ENCODE data around the gene CACNA1B.
"Not testable (repeated sequence)": the region's sequence is repeated elsewhere in the genome, so short reads cannot be mapped to it uniquely, and the experiment has no call there.

The CACNA1B gene

DNA sequence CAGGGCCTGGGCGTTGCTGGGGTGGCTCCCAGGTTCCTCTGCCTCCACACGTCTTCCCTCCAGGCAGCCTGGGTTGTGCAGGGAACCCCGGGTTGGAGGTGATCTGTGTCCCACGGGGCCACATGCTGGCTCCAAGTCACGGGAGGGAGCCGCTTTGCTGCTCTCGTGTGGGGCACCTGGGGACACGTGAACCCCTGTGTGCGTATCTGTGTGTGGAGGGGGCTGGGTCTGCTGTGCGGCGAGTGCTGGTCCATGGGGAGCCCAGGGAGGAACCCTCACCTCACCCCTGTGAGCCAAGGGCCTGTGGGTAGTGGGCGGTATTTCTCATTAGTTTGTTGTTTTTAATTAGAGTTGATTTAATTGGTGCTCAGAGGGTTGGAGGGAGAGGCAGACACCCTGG is 7.5 kb downstream of the CACNA1B start:
- not testable (repeated sequence) for DNase-seq (ENCODE audit: low read depth, low spot score)

DNA sequence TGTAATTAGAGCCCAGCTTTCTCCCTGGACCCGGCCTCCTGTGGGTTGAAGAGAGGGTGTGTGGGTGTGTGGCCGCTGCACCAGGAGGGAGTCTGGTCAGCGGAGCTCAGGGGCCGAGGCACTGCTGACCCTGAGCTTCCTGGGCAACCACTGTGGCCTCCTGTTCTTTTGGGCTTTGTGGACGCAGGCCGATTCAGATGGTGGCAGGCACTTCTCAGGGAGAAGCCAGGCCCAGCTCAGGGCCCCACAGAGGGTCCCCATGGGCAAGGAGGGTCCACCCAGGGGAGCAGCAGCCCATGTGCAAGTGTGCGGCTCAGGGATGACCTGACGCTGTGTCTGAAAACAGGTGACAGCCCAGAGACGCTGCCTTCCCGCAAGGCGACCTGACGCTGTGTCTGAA is 11.0 kb downstream of the CACNA1B start:
- DNase-seq (ENCODE audit: low read depth, low spot score): not testable (repeated sequence)

DNA sequence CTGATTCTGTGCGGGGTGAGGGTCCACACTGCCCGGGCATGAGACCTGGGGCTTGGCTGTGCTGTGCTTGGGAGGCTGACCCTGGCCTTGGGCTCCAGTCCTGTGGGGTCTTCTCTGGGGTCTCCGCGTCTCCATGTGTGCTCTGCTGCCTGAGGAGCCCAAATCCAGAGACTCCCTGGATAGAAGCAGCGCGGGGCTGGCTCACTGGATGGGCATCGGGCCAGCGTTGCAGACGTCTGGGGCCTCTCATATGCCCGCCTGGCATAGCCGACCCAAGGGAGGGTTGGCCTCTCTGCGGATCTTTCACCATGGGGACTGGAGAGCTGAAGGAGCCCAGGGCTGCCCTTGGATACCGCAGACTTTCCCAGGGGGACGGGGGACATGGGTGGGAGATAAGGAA is 12.4 kb downstream of the CACNA1B start:
- DNase-seq (ENCODE audit: low read depth, low spot score): not testable (repeated sequence)

DNA sequence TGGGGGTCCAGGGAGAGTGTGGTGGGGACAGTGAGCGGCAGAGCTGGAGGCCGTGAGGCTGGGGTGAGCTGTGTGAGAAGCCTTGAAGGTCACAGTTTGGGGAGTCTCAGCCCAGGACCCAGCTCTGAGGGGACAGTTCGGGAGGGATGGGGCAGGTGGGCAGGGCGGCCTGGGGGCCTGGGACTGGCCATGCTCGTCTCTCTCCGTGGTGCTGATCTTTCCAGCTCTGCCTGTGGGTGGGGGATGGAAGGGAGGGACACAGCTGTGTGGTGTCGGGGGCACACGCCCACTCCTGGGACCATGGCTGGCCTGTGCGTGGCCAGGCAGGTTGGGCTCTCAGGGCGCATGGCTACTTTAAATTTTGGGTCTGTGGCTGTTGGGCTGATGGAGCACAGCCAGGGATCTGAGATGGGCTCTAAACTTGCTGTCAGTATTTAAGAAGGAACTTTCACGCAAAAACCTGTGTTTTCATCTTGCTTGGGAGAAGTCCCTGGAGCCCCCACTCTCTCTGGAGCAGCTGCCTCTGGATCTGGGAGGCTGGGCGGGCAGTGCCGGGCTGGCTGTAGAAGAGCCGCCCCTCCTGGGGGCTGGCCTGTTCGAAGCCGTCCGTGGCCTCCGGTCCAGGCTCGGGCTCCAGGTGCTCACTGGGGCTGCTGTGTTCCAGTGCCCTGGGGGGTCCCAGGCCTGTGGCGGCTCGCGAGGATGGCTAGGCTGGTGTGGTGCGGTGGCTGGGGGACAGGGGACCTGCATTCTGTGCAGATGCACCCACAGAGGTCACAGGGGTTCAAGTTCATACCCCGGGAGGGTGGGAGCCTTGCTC is 13.4 kb downstream of the CACNA1B start:
- DNase-seq (ENCODE audit: low read depth, low spot score): peak; percentile 18

DNA sequence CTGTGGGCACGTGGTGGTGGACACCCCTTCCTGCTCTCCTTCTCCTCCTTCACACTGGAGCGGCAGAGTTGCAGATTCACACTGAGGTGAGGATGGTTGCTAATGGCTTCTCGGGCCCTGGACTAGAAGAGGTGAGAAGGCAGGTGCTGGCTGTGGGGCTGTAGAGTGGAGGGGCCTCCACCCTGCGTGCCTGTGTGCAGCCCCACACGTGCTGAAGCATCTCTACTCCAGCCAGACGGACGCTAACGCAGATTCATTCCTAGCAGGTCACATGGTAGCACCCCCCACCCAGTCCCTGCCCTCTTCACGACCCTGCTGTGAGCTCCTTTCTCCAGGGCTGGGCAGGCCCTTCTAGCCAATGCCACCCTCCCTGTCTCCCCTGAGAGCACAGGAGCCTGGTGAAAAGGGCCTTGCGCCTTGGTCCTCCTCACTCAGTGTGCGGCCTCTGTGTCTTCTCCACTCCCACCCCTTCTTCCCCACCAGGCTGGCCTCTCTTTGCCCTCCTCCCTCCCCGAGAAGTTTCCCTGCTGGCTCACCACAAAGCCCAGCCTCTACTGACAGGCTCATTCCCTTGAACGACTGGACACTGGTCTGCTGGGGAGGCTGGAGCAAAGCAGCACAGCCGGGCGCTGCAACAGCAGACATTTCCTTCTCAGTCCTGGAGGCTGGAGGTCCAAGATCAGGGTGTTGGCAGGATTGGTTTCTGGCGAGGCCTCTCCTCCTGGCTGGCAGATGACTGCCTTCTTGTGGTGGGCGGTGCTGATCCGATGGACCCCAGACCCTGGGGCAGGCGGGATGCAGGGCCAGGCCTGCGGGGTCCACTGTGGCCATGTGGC is 14.2 kb downstream of the CACNA1B start:
- DNase-seq (ENCODE audit: low read depth, low spot score): no peak

DNA sequence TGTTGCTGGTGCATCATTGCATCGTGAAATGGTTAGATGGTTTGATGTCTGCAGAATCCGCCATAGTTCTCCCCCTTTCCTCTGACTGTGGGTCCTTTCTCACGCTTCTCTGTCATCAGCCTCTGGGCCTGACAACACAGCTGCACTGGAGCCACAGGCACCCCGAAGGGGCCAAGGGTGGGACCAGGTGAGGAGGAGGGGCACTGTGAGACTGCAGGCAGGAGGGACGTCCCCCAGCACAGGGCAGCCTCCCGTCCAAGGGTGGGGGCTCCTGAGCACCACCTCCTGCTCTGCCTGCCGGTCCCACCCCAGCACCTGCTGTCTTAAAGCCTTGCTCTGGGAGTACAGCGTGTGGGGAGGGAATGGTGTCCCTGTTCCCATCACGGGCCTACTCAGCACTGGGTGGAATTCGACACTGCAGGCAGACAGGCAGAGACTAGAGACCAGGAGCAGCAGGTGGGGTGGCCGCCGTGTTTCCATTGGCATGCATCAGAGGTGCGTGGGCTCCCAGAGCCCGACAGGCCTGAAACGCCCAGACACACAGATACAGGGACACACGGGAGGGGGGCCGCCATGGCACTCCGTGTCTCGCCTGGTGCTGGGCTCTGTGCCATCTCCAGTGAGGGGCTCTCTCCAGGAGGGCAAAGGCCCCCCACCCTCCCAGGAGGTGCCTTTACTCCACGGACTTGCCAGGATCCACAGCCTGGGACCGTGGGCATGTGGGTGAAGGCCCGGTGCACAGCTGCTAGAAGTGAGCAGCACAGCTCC is 15.0 kb downstream of the CACNA1B start:
- DNase-seq (ENCODE audit: low read depth, low spot score): no peak

DNA sequence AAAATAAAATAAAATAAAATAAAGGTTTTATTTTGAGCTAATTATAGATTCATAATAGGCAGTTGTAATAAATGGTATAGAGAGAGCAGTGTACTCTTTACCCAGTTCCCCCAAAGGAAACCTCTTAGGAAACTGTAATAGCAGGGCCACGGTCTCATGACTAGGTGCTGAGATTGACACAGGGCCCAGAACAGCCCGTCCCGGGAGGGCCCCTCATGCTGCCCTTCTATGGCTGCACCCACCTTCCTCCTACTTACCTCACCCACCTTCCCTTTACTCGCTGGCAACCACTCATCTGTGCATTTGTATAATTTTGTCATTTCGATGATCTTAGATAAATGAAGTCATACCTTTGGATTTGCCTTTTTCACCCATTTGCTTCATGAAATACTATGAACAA is 16.1 kb downstream of the CACNA1B start:
- no peak for DNase-seq (ENCODE audit: low read depth, low spot score)

DNA sequence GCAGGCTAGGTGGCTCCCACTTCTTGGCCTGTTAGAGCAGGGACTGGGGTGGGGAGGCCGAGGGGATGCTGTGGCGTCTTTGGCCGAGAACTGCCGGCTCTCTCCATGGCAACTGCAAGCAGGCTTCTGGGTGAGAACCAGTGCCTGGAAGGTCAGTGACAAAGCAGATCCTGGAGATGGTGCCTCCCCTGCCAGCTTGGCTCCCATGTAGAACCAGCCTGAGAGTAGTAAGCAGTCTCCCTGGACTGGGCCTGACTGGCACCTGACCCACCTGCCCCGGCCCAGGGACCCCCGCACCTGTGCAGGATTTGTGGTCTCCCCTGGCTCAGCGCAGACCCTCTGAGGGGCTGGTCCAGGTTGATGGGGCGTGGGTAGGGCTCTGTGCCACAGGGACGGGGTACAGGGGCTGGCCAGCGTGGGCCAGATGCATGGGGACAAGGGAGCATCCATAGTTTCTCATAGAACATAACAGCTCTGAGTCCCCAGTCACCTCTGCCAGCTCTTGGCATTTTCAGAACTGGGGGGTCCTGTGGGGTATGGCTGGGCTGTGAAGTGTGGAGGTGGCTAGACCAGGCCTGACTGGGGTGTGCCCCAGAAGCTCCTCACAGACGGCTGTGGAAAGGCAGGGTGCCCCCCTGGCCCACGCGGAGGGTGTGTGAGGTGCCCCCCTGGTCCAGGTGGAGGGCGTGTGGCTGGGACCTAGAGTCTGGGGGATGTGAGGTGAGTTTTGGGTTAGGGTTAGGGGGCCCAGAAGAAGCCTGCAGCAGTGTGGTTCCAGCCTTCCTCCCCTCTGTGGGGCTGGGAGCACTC is 22.2 kb downstream of the CACNA1B start:
- no peak for DNase-seq (ENCODE audit: low read depth, low spot score)

DNA sequence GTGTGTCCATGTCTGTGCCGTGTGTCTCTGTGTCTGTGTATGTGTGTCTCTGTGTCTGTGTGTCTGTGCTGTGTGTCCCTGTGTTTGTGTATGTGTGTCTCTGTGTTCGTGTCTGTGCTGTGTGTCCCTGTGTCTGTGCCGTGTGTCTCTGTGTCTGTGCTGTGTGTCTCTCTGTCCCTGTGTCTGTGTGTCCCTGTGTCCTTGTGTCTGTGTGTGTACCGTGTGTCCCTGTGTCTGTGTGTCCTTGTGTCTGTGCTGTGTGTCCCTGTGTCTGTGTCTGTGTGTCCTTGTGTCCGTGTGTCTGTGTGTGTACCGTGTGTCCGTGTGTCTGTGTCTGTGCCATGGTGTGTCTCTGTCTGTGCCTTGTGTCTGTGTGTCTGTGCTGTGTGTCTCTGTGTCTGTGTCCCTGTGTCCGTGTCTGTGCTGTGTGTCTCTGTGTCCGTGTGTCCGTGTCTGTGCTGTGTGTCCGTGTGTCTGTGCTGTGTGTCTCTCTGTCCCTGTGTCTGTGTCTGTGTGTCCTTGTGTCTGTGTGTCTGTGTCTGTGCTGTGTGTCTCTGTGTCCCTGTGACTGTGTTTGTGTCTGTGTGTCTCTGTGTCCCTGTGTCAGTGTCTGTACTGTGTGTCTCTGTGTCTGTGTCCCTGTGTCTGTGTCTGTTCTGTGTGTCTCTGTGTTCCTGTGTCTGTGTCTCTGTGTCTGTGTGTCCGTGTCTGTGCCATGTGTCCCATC is 23.2 kb downstream of the CACNA1B start:
- DNase-seq (ENCODE audit: low read depth, low spot score): no peak

DNA sequence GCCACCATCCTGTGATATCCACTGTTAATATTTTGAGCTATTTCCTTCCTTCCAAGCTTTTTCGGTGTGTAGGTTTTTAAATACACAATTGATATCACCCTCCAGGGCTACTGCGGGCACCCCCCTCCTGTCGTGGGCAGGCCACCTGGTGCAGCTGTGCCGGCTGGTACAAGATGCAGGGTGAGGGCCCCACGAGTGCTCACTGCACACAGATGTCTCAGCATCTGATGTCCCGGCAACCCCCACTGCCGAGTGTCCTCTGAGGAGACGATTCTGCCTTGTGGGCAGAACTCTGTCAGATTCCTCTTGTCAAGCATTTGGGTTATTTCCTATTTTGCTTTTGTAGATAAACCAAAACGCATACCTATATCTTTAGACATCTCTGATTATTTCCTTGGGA is 25.1 kb downstream of the CACNA1B start:
- no peak for DNase-seq (ENCODE audit: low read depth, low spot score)

DNA sequence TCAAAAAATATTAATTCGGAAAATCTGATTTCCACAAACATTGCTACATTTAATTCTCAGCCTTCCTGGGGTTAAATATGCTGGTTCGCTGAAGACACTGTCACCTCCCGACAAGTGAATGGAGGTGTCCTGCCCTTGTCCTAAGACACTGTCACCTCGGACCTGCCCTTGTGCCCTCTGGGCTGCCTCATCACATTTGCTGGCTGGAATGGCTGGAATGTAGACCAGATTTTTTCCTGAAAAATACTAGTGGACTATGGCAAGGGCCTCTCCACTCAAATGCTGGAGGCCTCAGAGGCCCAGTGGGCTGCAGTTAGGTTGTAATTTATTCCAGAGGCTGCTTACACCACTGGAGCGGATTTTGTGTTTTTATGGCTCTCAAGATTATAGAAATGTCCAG is 28.2 kb downstream of the CACNA1B start:
- peak; percentile 51 for DNase-seq (ENCODE audit: low read depth, low spot score)

DNA sequence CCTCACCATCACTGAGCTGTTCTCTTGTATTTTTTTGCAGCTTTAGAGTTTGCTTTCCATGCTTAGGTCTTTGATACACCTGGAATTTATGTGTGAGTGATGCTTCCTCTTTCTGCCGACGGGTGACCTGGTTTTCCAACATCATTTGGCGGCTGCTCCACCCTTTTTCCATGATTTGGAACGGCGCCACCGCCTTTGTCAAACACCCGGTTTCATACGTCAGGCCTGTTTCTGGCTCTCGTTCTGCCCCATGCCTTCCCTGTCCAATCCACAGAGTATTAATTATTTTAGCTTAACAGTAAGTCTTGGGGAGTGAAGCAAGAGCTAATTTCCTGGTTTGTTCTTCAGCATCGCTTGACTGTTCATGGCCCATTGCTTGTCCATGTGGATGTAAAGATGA is 30.2 kb downstream of the CACNA1B start:
- no peak for DNase-seq (ENCODE audit: low read depth, low spot score)

DNA sequence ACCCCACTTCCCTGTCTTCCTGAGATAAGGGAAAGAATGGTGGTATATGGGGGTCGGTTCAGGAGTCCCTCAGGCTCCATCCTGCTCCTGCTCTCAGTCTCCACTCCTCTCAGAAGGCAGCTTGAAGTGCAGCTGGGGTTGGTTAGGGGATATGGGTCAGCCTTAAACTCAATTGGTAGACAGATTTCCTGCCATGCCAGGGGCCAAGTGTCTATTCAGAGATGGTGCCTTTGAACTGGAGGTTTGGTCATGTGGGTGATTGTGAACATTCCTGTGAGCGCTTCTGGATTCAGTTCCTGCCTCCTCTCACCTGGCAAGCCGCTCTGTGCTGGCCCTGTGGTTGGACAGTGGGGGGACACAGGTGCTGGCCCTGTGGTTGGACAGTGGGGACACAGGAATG is 35.1 kb downstream of the CACNA1B start:
- DNase-seq (ENCODE audit: low read depth, low spot score): no peak

DNA sequence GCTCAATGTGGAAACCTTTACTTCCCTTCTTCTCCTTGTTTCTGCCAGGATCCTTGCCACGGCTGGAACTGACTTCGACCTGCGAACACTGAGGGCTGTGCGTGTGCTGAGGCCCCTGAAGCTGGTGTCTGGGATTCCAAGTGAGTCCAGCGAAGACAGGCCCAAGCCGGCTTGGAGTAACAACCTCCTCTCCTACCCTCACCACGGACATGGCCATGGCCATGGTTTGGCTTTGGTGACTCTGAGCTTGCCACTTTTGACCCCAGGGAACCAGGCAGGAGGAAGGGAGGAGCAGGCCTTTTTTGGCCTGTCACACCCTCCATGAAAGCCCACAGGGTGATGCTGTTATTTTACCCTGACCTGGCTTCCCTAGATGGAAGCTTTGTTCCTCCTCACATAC is 35.5 kb downstream of the CACNA1B start:
- no peak for DNase-seq (ENCODE audit: low read depth, low spot score)

DNA sequence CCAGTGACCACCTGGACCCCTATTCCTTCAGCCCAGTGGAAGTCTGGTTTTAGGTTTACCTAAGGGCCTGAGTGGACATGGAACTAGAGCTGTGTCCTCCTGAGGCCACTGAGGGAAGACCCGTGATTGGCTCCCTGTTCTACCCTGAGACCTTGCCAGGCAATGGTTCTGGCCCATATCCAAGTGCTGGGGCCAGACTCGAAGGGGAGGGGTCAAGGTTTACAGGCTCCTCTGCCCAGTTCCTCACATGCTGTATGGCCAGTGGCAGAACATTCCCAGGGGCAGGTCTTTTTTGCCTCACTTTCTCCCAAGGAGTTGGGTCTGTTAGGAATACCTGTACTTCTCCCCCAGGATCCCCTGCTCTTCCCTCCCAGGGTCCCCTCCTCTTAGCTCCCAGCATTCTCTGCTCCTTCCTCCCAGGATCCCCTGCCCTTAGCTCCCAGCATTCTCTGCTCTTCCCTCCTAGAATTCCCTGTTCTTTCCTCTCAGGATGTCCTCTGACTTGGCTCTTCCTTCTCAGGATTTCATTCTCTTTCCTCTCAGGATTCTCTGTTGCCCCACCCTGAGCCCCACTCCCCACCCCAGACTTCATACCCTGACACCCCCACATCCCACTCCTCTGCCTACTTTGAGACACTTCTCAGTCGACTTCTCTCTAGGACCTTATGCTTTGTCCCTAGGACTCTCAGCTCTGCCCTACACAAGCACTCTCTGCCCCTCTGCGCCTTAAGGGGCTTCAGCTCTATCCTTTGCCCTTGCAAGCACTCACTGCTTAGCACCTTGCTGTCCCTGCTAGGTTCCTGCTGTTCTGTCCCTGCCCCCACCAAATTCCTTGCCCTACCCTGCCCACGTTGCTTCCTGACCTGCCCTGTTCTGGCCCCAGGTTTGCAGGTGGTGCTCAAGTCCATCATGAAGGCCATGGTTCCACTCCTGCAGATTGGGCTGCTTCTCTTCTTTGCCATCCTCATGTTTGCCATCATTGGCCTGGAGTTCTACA is 36.5 kb downstream of the CACNA1B start:
- no peak for DNase-seq (ENCODE audit: low read depth, low spot score)

DNA sequence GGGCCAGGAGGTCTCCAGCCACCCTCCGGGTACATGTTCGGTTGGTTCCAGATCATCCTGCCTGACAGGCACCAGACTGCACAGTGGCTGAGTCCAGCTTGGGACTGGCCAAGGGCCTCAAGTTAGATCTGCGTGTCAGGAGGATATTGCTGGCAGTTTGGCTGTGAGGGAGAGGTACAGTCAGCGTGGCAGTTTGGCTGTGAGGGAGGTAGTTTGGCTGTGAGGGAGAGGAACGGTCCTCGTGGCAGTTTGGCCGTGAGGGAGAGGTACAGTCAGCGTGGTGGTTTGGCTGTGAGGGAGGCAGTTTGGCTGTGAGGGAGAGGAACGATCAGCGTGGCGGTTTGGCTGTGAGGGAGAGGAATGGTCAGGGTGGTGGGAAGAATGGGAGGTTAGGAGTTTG is 39.0 kb downstream of the CACNA1B start:
- DNase-seq (ENCODE audit: low read depth, low spot score): no peak

DNA sequence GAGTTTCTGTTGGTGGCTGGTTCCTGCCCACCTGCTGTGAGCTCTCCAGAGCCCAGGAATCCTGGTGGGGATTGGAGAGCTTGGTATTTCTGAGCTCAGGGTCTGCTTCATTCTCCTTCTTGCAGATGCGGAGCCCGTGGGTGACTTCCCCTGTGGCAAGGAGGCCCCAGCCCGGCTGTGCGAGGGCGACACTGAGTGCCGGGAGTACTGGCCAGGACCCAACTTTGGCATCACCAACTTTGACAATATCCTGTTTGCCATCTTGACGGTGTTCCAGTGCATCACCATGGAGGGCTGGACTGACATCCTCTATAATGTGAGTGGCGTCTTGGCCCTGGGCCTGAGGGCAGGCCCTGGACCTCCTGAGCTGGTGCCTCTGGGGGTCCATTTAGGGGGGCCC is 39.5 kb downstream of the CACNA1B start:
- DNase-seq (ENCODE audit: low read depth, low spot score): no peak

DNA sequence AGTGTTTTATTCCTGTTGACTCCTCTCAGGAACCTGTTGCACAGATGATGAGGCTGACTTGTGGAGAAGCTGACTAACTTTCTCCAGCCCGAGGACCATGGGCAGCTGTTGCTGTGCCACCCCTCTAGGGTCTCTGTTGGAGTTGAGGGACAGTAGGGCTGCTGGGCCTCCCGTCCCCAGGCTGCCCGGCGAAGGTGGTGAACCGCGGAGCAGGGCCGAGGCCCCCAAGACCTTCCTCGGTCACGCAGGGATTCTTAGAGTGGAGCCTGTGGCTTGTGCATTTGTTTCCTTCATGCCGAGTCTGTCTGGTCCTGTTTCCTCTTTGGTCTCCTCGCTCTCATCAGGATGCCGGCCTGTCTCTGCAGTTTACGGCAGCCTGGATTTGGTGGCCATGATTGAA is 40.2 kb downstream of the CACNA1B start:
- no peak for DNase-seq (ENCODE audit: low read depth, low spot score)

DNA sequence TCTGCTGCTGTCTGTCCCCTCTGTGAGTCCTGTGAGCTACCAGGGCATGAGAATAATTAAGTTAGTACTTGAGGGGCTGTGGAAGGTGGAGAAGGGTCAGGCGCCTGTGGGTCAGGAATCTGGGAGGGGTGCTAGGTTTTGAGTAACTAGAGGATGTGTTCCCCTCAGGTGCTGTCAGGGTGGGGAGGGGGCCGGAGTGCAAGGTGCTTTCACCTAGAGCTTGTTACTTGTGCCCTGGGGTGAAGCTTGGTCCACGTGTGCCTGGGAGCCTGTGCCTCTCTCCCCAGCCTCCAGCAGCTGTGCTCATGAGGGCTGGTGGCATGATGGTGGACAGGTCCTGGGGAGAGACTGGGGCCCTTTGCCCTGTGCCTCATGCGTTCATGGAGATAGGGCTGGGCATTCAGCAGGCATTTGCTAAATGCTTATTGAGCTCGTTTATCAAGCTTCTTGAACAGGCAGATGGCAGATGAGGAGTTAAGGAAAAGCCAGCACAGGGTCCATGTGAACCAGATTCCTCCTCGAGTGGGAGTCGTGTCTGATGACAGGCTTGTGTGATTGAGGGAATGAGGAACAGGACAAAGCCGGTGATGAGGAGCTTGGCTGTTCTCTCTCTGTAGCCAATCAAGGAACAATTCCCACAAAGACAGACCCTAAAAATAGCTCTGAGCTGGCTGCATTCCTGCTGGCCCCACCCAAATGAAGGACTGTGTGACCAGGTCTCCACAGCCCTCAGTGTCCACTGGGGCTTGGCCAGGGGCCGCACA is 40.9 kb downstream of the CACNA1B start:
- peak; percentile 66 for DNase-seq (ENCODE audit: low read depth, low spot score)
